Natural killer cell (primary cell): ENCODE data around the gene GABRB3. TPM values are rescaled to one million over a fixed set of nuclear protein-coding genes. Genes with fewer than 3 reads are reported as not detected.

ENCODE experiments used
- ATAC-seq, 3 donors: fragments of 150-1000 bp in 2 of 3; fragments of 200-7000 bp in 1 of 3; cut with Tn5 transposase; 1 replicate in 1 of 3; 2 replicates in 2 of 3; pipeline ENCODE4 v1.10.0; 2021; ENCODE audit warnings: mild to moderate bottlenecking in 2 of 3, moderate library complexity in 2 of 3
- DNase-seq, 2 donors: peaks; one replicate each; pipeline versions ENCODE4 v3.0.0 to v3.0.0-alpha.2; 2013 to 2021; ENCODE audit warnings: mixed read lengths in 1 of 2
- H3K27ac ChIP-seq: one replicate; pipeline ENCODE4 v1.5.1; 2013; ENCODE audit warnings: mild to moderate bottlenecking, low read length
- H3K27me3 ChIP-seq: one replicate; pipeline ENCODE4 v1.6.1; 2013; ENCODE audit warnings: low read length; ENCODE audit not compliant: control insufficient read depth, insufficient read depth
- H3K36me3 ChIP-seq: one replicate; pipeline ENCODE4 v1.6.1; 2013; ENCODE audit warnings: low read length; ENCODE audit not compliant: control insufficient read depth, insufficient read depth
- H3K4me1 ChIP-seq: one replicate; pipeline ENCODE4 v1.6.1; 2013; ENCODE audit warnings: low read length; ENCODE audit not compliant: control insufficient read depth, insufficient read depth
- H3K4me3 ChIP-seq: one replicate; pipeline ENCODE4 v1.5.1; 2013; ENCODE audit warnings: low read length
- H3K9me3 ChIP-seq: one replicate; pipeline ENCODE4 v1.6.1; 2013; ENCODE audit warnings: low read length; ENCODE audit not compliant: control insufficient read depth, insufficient read depth
- H3K27ac Mint-ChIP-seq, 2 donors: one replicate each; pipeline ENCODE4 v1.8.0; 2022; ENCODE audit warnings: mild to moderate bottlenecking in 2 of 2, mixed read lengths in 2 of 2, moderate library complexity in 1 of 2
- H3K27me3 Mint-ChIP-seq, 2 donors: one replicate each; pipeline ENCODE4 v1.8.0; 2022; ENCODE audit warnings: low read depth in 2 of 2, mixed read lengths in 2 of 2
- H3K36me3 Mint-ChIP-seq: one replicate; pipeline ENCODE4 v1.8.0; 2022; ENCODE audit warnings: mixed read lengths
- H3K4me1 Mint-ChIP-seq, 2 donors: one replicate each; pipeline ENCODE4 v1.8.0; 2022; ENCODE audit warnings: mixed read lengths in 2 of 2
- H3K4me3 Mint-ChIP-seq: one replicate; pipeline ENCODE4 v1.8.0; 2022; ENCODE audit warnings: mild to moderate bottlenecking, moderate library complexity, mixed read lengths
- H3K9me3 Mint-ChIP-seq, 2 donors: one replicate each; pipeline ENCODE4 v1.8.0; 2022; ENCODE audit warnings: mixed read lengths in 2 of 2
- CTCF ChIP-seq: fragments of 200-600 bp; IDR thresholded peaks from one replicate; pipeline ENCODE4 v1.8.0; 2022; ENCODE audit warnings: antibody characterized with exemption
- WGBS: methylation state at CpG from one replicate; pipeline ENCODE4 v1.1.7; 2013; ENCODE audit warnings: missing lambda C conversion rate; ENCODE audit not compliant: insufficient coverage; 5-methylcytosine and 5-hydroxymethylcytosine counted together
- intact Hi-C: fragments of 100-400 bp; cut with micrococcal nuclease; formaldehyde crosslinking; loops from one replicate; pipeline ENCODE4 v1.14.2; 2022
- total RNA-seq, 4 donors: library from RNA; stranded (reverse); fragments of 120-200 nt in 1 of 4; gene quantifications; one replicate each; pipeline versions ENCODE4 v1.2.3 to v1.2.4, GENCODE V29; 2013 to 2022

The GABRB3 gene
- total RNA-seq, 3 donors from 2014 or later (not counting 1 experiment from before 2014, with no cell fraction given), result not detected

GRCh38 chr15:26639966-26640365 lies 132.9 kb downstream of the GABRB3 start:
- WGBS, result 80% methylated on average over 8 of the region's 9 CpGs
- Mint-ChIP-seq H3K27me3 (no peaks in the 10 kb centered on the region), H3K9me3 (peaks cover 24 to 37% of the 10 kb centered on the region in 2 donors), H3K4me1 (no peaks in the 10 kb centered on the region), H3K27ac (no peak overlapping the region), H3K4me3 (no peak overlapping the region), H3K36me3 (no peaks in the 10 kb centered on the region)
- H3K27ac ChIP-seq, result no peak overlapping the region
- ATAC-seq (no peak), DNase-seq (no peak)
- TF ChIP-seq CTCF, result no peak
- no peaks in the 10 kb centered on the region for H3K36me3 ChIP-seq
- H3K4me3 ChIP-seq, result no peak overlapping the region
- no peaks in the 10 kb centered on the region for H3K27me3 ChIP-seq
- intact Hi-C loops, result no loop called here
- H3K4me1 ChIP-seq, result no peaks in the 10 kb centered on the region
- peaks cover 2% of the 10 kb centered on the region for H3K9me3 ChIP-seq

GRCh38 chr15:26635614-26636013 lies 137.3 kb downstream of the GABRB3 start:
- DNase-seq (no peak), ATAC-seq (no peak)
- no peak overlapping the region for H3K4me3 Mint-ChIP-seq
- H3K27me3 Mint-ChIP-seq, result no peaks in the 10 kb centered on the region
- no peaks in the 10 kb centered on the region for H3K4me1 Mint-ChIP-seq
- Histone ChIP-seq H3K4me3 (no peak overlapping the region), H3K36me3 (no peaks in the 10 kb centered on the region), H3K9me3 (peaks cover 2% of the 10 kb centered on the region), H3K4me1 (no peaks in the 10 kb centered on the region), H3K27me3 (no peaks in the 10 kb centered on the region), H3K27ac (no peak overlapping the region)
- H3K27ac Mint-ChIP-seq, result no peak overlapping the region
- no peaks in the 10 kb centered on the region for H3K36me3 Mint-ChIP-seq
- H3K9me3 Mint-ChIP-seq, result peaks cover 23 to 29% of the 10 kb centered on the region in 2 donors
- intact Hi-C loops, result no loop called here
- TF ChIP-seq CTCF, result no peak
- WGBS, result 71% methylated on average over 2 of the region's 2 CpGs

- no peaks in the 10 kb centered on the region for H3K4me1 ChIP-seq
- H3K27ac ChIP-seq, result no peak overlapping the region
- DNase-seq (no peak), ATAC-seq (no peak)
- no peak overlapping the region for H3K27ac Mint-ChIP-seq
- H3K36me3 ChIP-seq, result no peaks in the 10 kb centered on the region
- 76% methylated on average over 2 of the region's 2 CpGs for WGBS
- H3K27me3 Mint-ChIP-seq, result no peaks in the 10 kb centered on the region
- TF ChIP-seq CTCF, result no peak
- H3K9me3 Mint-ChIP-seq, result peaks cover 23 to 29% of the 10 kb centered on the region in 2 donors
- no peaks in the 10 kb centered on the region for H3K4me1 Mint-ChIP-seq
- H3K36me3 Mint-ChIP-seq, result no peaks in the 10 kb centered on the region
- no peaks in the 10 kb centered on the region for H3K27me3 ChIP-seq
- intact Hi-C loops, result no loop called here
- H3K4me3 Mint-ChIP-seq, result no peak overlapping the region
- no peak overlapping the region for H3K4me3 ChIP-seq
- peaks cover 2% of the 10 kb centered on the region for H3K9me3 ChIP-seq
Observed at GRCh38 chr15:26635105-26635504, 137.8 kb downstream of the GABRB3 start.

- Mint-ChIP-seq H3K27me3 (no peaks in the 10 kb centered on the region), H3K4me1 (no peaks in the 10 kb centered on the region), H3K36me3 (no peaks in the 10 kb centered on the region), H3K4me3 (no peak overlapping the region), H3K27ac (no peak overlapping the region), H3K9me3 (peaks cover 21 to 29% of the 10 kb centered on the region in 2 donors)
- 94% methylated on average over 5 of the region's 5 CpGs for WGBS
- intact Hi-C loops, result no loop called here
- no peak for TF ChIP-seq CTCF
- H3K4me3 ChIP-seq, result no peak overlapping the region
- H3K36me3 ChIP-seq, result no peaks in the 10 kb centered on the region
- DNase-seq, result no peak
- H3K9me3 ChIP-seq, result peaks cover 7% of the 10 kb centered on the region
- no peaks in the 10 kb centered on the region for H3K4me1 ChIP-seq
- no peak overlapping the region for H3K27ac ChIP-seq
- ATAC-seq, result no peak
- H3K27me3 ChIP-seq, result no peaks in the 10 kb centered on the region
Observed at GRCh38 chr15:26634319-26634718, 138.5 kb downstream of the GABRB3 start.
